RCC 7860 (cell line): ENCODE results near the gene ZNF462.

Source experiments
- DNase-seq: peaks from one replicate; pipeline ENCODE4 v3.0.0-alpha.2; 2015; ENCODE audit warnings: low spot score
- FAIRE-seq: peaks from 2 replicates; lab custom pipeline; 2012; peaks lifted over from hg19 to GRCh38; lab: Jason Lieb, UNC

ZNF462 gene

DNA sequence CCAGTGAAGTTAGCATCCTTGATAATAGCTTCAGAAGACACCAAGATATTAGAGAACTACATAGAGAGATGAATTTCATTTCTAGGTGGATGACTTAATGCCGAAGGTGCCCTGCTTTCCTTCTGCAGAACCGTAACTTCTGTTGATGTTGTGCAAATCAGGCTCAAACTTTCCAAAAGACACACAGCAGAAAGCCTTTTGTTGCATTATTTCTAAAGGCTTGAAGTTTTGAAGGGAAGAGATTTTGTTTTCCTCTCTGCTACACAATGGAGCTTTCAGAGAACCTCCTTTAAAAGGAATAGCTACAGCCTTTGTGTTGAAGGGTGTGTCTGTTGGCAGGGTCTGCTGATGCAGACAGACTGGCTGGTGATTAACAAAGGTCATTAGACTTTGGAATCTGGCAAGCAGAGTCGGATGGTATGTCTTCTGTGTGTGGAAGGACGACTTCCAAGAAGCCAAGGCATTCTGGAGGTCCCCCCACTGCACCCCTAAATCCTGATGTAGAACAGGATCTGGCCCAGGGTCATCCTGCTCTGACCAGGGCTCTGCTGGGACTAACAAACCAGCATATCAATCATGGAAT is 57.8 kb downstream of the ZNF462 start:
- peak; percentile 65 for FAIRE-seq
- peak; percentile 53 for DNase-seq

GRCh38 chr9:106921341-106921899 is 58.5 kb downstream of the ZNF462 start:
- no peak for FAIRE-seq

GRCh38 chr9:106922026-106922425 is 59.1 kb downstream of the ZNF462 start:
- FAIRE-seq (no peak), DNase-seq (no peak)

More at GRCh38 chr9:106921341-106921899, 58.5 kb downstream of the ZNF462 start:
- DNase-seq, result no peak

GRCh38 chr9:106925392-106925791 is 62.4 kb downstream of the ZNF462 start:
- DNase-seq, result no peak
- no peak for FAIRE-seq

- FAIRE-seq, result no peak
- no peak for DNase-seq
Observed at GRCh38 chr9:106927916-106928315, 65.0 kb downstream of the ZNF462 start.

GRCh38 chr9:106928350-106928749 is 65.4 kb downstream of the ZNF462 start:
- no peak for FAIRE-seq
- DNase-seq, result no peak

DNA sequence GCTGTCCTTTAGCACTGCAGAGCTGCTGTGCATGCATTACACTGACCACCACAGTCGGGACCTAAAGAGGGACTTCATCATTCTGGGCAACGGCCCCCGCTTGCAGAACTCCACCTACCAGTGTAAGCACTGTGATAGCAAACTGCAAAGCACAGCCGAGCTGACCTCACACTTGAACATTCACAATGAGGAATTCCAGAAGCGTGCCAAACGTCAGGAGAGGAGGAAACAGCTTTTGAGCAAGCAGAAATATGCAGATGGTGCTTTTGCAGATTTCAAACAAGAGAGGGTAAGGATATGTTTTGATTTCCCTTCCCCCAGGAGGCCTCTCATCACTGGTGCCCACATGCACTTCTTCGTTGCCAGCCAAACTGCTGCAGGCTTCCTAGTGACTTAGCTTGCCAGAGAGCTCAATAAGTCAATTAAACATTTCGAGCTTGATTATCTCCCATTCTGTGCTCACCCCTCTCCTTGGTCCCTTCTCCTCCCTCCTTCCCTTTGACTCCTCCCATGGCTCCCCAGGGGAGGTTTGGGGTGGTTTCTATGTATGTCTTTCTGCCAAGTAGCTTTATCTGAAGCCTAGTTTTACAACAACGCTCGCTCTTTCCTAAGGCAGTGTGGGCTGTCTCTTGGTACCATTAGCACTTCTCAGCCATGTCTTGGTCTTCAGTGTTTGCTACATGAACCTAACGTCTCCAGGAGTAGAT is 66.7 kb downstream of the ZNF462 start:
- DNase-seq, result no peak
- FAIRE-seq, result no peak

- DNase-seq (no peak), FAIRE-seq (no peak)
Observed at GRCh38 chr9:106930477-106930876, 67.5 kb downstream of the ZNF462 start.

- no peak for FAIRE-seq
Observed at GRCh38 chr9:106931466-106931865, 68.5 kb downstream of the ZNF462 start.

GRCh38 chr9:106932178-106932577 is 69.2 kb downstream of the ZNF462 start:
- no peak for DNase-seq
- no peak for FAIRE-seq

More at GRCh38 chr9:106931466-106931865, 68.5 kb downstream of the ZNF462 start:
- no peak for DNase-seq

GRCh38 chr9:106932675-106933074 is 69.7 kb downstream of the ZNF462 start:
- FAIRE-seq (no peak), DNase-seq (no peak)

GRCh38 chr9:106933470-106933869 is 70.5 kb downstream of the ZNF462 start:
- DNase-seq, result no peak
- no peak for FAIRE-seq

GRCh38 chr9:106934442-106935238 is 71.7 kb downstream of the ZNF462 start:
- FAIRE-seq, result no peak
- no peak for DNase-seq

- DNase-seq (no peak), FAIRE-seq (no peak)
Observed at GRCh38 chr9:106936680-106937079, 73.7 kb downstream of the ZNF462 start.

DNA sequence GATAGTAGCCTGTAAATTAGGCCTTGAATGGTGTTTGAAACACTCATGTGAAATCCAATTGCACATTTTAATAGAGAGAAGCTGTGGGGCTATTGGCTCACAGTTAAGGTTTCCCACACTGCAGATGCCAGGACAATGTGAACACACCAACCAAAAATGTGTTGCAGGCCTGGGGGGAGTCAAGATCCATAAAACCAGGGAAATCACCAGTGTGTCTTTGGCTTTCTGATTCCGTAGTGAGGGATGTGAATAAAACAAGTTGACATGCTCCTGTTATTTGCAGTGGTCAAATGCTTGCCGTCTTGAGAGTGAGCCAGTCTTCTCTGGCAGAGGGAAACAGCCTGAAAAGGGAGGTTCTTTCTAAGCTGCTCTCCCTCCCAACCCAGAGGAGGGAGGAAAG is 79.0 kb downstream of the ZNF462 start:
- DNase-seq (no peak), FAIRE-seq (no peak)

DNA sequence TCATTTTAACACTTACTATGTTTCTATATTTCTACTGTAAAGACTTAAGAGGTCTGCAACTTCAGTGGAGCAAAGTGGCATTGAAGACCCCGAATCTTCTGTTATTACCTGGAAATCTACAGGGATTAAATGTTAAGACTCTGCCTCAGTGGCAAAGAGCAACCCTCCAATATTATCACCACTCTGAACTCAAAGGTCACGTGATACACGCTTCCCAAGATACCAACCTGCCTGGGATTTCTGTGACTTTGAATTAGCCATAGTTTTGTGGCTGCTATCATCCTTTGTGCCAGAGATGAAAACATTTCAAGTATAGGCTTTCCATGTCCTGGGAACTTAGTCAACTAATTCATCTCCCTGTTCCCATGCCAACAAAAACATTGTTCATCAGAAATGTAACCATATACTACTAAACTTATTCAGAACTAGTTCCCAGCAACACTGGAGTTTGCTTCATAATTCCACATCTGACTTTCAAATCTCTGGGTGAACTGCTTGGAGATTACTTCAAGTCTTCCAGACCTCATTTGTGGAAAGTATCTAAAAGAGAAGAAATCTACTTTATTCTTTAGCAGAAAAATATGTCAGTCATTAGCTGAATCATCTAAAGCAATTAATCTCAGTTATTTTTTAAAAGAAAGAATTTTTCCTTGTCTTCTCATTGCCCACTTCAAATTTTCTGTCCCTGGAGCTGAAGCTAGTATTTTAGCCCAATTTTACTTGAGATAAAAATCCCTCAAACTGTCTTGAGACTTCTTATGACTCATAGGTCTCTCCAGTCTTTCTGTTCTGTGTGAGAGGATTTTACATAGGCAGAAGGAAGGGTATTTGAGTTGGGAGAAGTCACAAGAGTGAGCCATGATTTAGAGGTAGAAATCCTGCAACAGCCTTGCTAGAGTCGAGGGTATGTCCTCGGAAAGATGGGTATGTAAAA is 83.0 kb downstream of the ZNF462 start:
- FAIRE-seq (peak; percentile 70), DNase-seq (peak; percentile 69)

DNA sequence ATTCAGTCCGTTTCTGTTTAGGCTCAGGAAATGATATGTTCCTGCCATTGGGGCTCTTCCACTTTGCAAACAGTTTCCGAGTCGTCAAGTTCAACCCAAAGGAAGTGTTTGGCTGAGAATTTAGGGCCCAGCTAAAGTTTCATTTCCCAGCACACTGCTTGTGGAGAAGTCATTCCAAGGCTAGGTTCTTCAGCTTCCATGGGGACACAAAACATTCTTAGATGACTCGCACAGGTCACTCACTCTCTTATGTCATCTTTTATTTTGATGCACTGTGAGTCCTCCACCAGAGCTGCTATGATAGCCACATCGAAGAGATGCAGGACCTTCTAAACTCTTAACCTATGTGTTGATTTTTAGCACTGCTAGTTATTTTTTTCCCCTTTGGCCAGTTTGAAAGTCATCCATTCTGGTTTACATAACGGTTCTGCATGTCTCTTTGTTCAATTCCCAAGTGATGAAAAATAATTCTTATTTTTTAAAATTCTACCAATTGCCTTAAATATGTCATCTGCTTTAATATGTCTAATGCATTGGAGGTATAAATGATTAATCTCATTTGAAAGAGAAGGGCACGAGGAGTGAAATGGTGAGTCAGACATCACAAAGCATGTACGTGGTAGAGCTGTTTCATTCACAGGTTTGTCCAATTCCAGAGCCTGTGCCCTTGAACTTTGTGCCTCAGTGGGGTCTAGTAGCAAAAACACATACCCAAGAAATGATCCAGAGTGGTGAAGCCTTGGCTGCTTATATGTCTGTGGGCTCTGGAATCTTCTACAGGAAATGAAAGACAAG is 84.3 kb downstream of the ZNF462 start:
- DNase-seq, result peak; percentile 69
- FAIRE-seq, result peak; percentile 70

DNA sequence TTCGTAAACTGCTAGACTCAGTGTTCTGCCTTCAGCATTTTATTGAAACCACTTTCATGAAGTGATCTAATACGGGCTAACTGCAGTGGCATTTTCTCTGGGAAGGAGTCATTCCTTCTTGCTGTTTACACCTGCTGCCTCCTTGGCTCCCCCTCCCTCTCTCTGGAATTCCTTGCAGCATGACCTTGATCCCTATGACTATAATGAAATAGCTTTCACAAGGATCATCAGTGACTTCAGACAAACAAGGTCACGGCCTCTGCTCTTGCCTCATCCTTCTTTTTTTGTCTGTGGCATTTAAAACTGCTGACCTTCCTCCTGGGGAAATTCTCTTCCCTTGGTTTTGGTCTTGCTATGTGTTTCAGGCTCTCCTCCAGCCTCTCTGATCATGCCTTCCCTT is 90.2 kb downstream of the ZNF462 start:
- FAIRE-seq (peak; percentile 50), DNase-seq (peak; percentile 89)

DNA sequence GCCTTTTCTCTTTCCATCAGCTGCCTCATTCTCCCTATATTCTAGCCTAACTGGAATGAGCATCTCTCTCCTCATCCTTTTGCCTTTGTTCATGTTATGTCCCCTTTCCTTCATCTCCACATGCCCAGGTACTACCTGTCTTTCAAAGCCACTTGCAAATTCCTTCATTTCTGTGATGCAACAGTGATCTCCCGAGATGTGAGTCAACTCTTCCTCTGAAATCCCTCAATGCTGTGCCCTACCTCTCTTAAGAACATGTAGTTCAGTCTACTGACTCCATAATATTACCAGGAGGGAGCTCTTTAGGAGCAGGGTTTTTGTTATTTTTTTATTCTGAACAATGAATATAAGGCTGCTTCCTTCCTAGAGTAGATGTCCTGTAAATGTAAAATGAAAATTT is 91.6 kb downstream of the ZNF462 start:
- FAIRE-seq (no peak), DNase-seq (no peak)
